Natural killer cell treated with Interleukin-12 subunit alpha and Interleukin-12 subunit beta and Interleukin-15 and Interleukin-18, amount 100 ng/mL, for 72 hours (primary cell): ENCODE measurements around the gene PLXNB1. TPM values are rescaled to one million over a fixed set of nuclear protein-coding genes. Genes with fewer than 3 reads are reported as not detected.

ENCODE experiments used
- ATAC-seq, 2 donors: fragments of 150-1000 bp; cut with Tn5 transposase in 1 of 2; sonication (Bioruptor Pico), chemical (Tn5 transposase) in 1 of 2; 2 replicates each; pipeline ENCODE4 v1.10.0; 2021
- DNase-seq: peaks from one replicate; pipeline ENCODE4 v3.0.0; 2022; ENCODE audit warnings: low spot score
- H3K27ac Mint-ChIP-seq, 2 donors: 1 replicate in 1 of 2; 2 replicates in 1 of 2; pipeline ENCODE4 v1.8.0; 2022; ENCODE audit warnings: mixed read lengths in 2 of 2, mild to moderate bottlenecking in 1 of 2, moderate library complexity in 1 of 2
- H3K27me3 Mint-ChIP-seq, 2 donors: 1 replicate in 1 of 2; 2 replicates in 1 of 2; pipeline ENCODE4 v1.8.0; 2022; ENCODE audit warnings: mixed read lengths in 2 of 2
- H3K36me3 Mint-ChIP-seq: one replicate; pipeline ENCODE4 v1.8.0; 2022; ENCODE audit warnings: mixed read lengths
- H3K4me1 Mint-ChIP-seq, 2 donors: 1 replicate in 1 of 2; 2 replicates in 1 of 2; pipeline ENCODE4 v1.8.0; 2022; ENCODE audit warnings: low read depth in 2 of 2, mixed read lengths in 2 of 2, mild to moderate bottlenecking in 1 of 2
- H3K4me3 Mint-ChIP-seq: one replicate; pipeline ENCODE4 v1.8.0; 2022; ENCODE audit warnings: mixed read lengths
- H3K9me3 Mint-ChIP-seq: 2 replicates; pipeline ENCODE4 v1.8.0; 2022; ENCODE audit warnings: mixed read lengths
- total RNA-seq, 2 donors: library from RNA; stranded (reverse); gene quantifications; one replicate each; pipeline ENCODE4 v1.2.3, GENCODE V29; 2022

Gene PLXNB1
- total RNA-seq, 2 donors from 2014 or later = 5.9 to 9.6 TPM

GRCh38 chr3:48395714-48396113 lies 34.2 kb downstream of the PLXNB1 start:
- Mint-ChIP-seq H3K36me3 (no peaks in the 10 kb centered on the region), H3K27ac (no peak overlapping the region), H3K4me1 (peaks cover 0 to under 1% of the 10 kb centered on the region in 2 donors), H3K4me3 (no peak overlapping the region), H3K27me3 (peaks cover 16 to 18% of the 10 kb centered on the region in 2 donors), H3K9me3 (no peaks in the 10 kb centered on the region)
- ATAC-seq = no peak
- DNase-seq = no peak

- Mint-ChIP-seq H3K27me3 (peaks cover 16 to 18% of the 10 kb centered on the region in 2 donors), H3K4me1 (no peaks in the 10 kb centered on the region), H3K9me3 (no peaks in the 10 kb centered on the region), H3K36me3 (no peaks in the 10 kb centered on the region), H3K4me3 (no peak overlapping the region), H3K27ac (no peak overlapping the region)
- DNase-seq = no peak
- ATAC-seq = peak in 1 of 2 donors; percentile 20
These were observed 35.5 kb downstream of the PLXNB1 start for GRCh38 chr3:48394391-48394790.

- Mint-ChIP-seq H3K36me3 (no peaks in the 10 kb centered on the region), H3K27me3 (peaks cover 21 to 62% of the 10 kb centered on the region in 2 donors), H3K4me3 (no peak overlapping the region), H3K27ac (no peak overlapping the region), H3K4me1 (no peaks in the 10 kb centered on the region), H3K9me3 (no peaks in the 10 kb centered on the region)
- ATAC-seq = no peak
- DNase-seq = no peak
These were observed 40.9 kb downstream of the PLXNB1 start for GRCh38 chr3:48388966-48389365.

GRCh38 chr3:48387634-48388033 lies 42.3 kb downstream of the PLXNB1 start:
- H3K27me3 Mint-ChIP-seq = peaks cover 25 to 69% of the 10 kb centered on the region in 2 donors
- H3K4me1 Mint-ChIP-seq = no peaks in the 10 kb centered on the region
- H3K36me3 Mint-ChIP-seq = no peaks in the 10 kb centered on the region
- DNase-seq (no peak), ATAC-seq (no peak)
- H3K27ac Mint-ChIP-seq = no peak overlapping the region
- H3K4me3 Mint-ChIP-seq = no peak overlapping the region
- no peaks in the 10 kb centered on the region for H3K9me3 Mint-ChIP-seq

GRCh38 chr3:48372862-48373435 lies 56.9 kb downstream of the PLXNB1 start:
- no peaks in the 10 kb centered on the region for H3K9me3 Mint-ChIP-seq
- DNase-seq = no peak
- no peaks in the 10 kb centered on the region for H3K4me1 Mint-ChIP-seq
- peaks cover 4 to 8% of the 10 kb centered on the region in 2 donors for H3K27me3 Mint-ChIP-seq
- H3K36me3 Mint-ChIP-seq = no peaks in the 10 kb centered on the region
- H3K27ac Mint-ChIP-seq = no peak overlapping the region
- no peak for ATAC-seq
- no peak overlapping the region for H3K4me3 Mint-ChIP-seq

- no peaks in the 10 kb centered on the region for H3K9me3 Mint-ChIP-seq
- H3K4me1 Mint-ChIP-seq = no peaks in the 10 kb centered on the region
- H3K36me3 Mint-ChIP-seq = no peaks in the 10 kb centered on the region
- no peak overlapping the region for H3K4me3 Mint-ChIP-seq
- ATAC-seq (no peak), DNase-seq (no peak)
- H3K27me3 Mint-ChIP-seq = peaks cover 0 to 5% of the 10 kb centered on the region in 2 donors
- H3K27ac Mint-ChIP-seq = no peak overlapping the region
These were observed 57.5 kb downstream of the PLXNB1 start for GRCh38 chr3:48372377-48372770.

GRCh38 chr3:48371651-48372376 lies 58.1 kb downstream of the PLXNB1 start, which contains the start of gene FBXW12:
Gene FBXW12 (plus strand): TSS chr3:48372219. CDS start chr3:48372768, 549 bp downstream.
- no peaks in the 10 kb centered on the region for H3K36me3 Mint-ChIP-seq
- ATAC-seq (no peak), DNase-seq (no peak)
- no peak within 1 kb of the TSS for H3K4me3 Mint-ChIP-seq
- H3K27me3 Mint-ChIP-seq = peaks cover 0 to 5% of the 10 kb centered on the region in 2 donors
- H3K27ac Mint-ChIP-seq = no peak within 1 kb of the TSS
- H3K4me1 Mint-ChIP-seq = no peaks in the 10 kb centered on the region
- H3K9me3 Mint-ChIP-seq = no peaks in the 10 kb centered on the region

- Mint-ChIP-seq H3K27ac (no peak overlapping the region), H3K27me3 (peaks cover 0 to 5% of the 10 kb centered on the region in 2 donors), H3K4me3 (no peak overlapping the region), H3K4me1 (no peaks in the 10 kb centered on the region), H3K9me3 (no peaks in the 10 kb centered on the region), H3K36me3 (no peaks in the 10 kb centered on the region)
- ATAC-seq = no peak
- DNase-seq = no peak
These were observed 59.6 kb downstream of the PLXNB1 start for GRCh38 chr3:48370333-48370713.

GRCh38 chr3:48369693-48370332 lies 60.1 kb downstream of the PLXNB1 start:
- H3K4me3 Mint-ChIP-seq = no peak overlapping the region
- no peak for DNase-seq
- no peak overlapping the region for H3K27ac Mint-ChIP-seq
- H3K9me3 Mint-ChIP-seq = no peaks in the 10 kb centered on the region
- ATAC-seq = no peak
- no peaks in the 10 kb centered on the region for H3K4me1 Mint-ChIP-seq
- H3K36me3 Mint-ChIP-seq = no peaks in the 10 kb centered on the region
- H3K27me3 Mint-ChIP-seq = peaks cover 0 to 6% of the 10 kb centered on the region in 2 donors

GRCh38 chr3:48367201-48367600 lies 62.7 kb downstream of the PLXNB1 start:
- peak in 1 of 2 donors; percentile 40 for ATAC-seq
- Mint-ChIP-seq H3K4me1 (no peaks in the 10 kb centered on the region), H3K4me3 (no peak overlapping the region), H3K27ac (no peak overlapping the region), H3K9me3 (no peaks in the 10 kb centered on the region), H3K27me3 (peaks cover 0 to 8% of the 10 kb centered on the region in 2 donors), H3K36me3 (no peaks in the 10 kb centered on the region)
- DNase-seq = no peak

- H3K27ac Mint-ChIP-seq = no peak overlapping the region
- no peaks in the 10 kb centered on the region for H3K4me1 Mint-ChIP-seq
- peaks cover 8% of the 10 kb centered on the region for H3K36me3 Mint-ChIP-seq
- no peaks in the 10 kb centered on the region for H3K9me3 Mint-ChIP-seq
- DNase-seq = no peak
- H3K27me3 Mint-ChIP-seq = peaks cover 10 to 17% of the 10 kb centered on the region in 2 donors
- no peak overlapping the region for H3K4me3 Mint-ChIP-seq
- no peak for ATAC-seq
These were observed 65.0 kb downstream of the PLXNB1 start for GRCh38 chr3:48364840-48365239.

GRCh38 chr3:48361928-48362327 lies 68.0 kb downstream of the PLXNB1 start:
- Mint-ChIP-seq H3K4me3 (no peak overlapping the region), H3K36me3 (peaks cover 8% of the 10 kb centered on the region), H3K27me3 (peaks cover 21 to 26% of the 10 kb centered on the region in 2 donors), H3K27ac (no peak overlapping the region), H3K9me3 (no peaks in the 10 kb centered on the region), H3K4me1 (no peaks in the 10 kb centered on the region)
- ATAC-seq (no peak), DNase-seq (no peak)

GRCh38 chr3:48356419-48356818 lies 73.5 kb downstream of the PLXNB1 start:
- no peak overlapping the region for H3K4me3 Mint-ChIP-seq
- no peak for ATAC-seq
- peaks cover 6% of the 10 kb centered on the region for H3K36me3 Mint-ChIP-seq
- H3K4me1 Mint-ChIP-seq = no peaks in the 10 kb centered on the region
- no peaks in the 10 kb centered on the region for H3K9me3 Mint-ChIP-seq
- H3K27ac Mint-ChIP-seq = no peak overlapping the region
- peaks cover 29 to 58% of the 10 kb centered on the region in 2 donors for H3K27me3 Mint-ChIP-seq
- DNase-seq = no peak

GRCh38 chr3:48353987-48354386 lies 75.9 kb downstream of the PLXNB1 start:
- no peak for DNase-seq
- Mint-ChIP-seq H3K4me1 (no peaks in the 10 kb centered on the region), H3K9me3 (no peaks in the 10 kb centered on the region), H3K27ac (no peak overlapping the region), H3K36me3 (no peaks in the 10 kb centered on the region), H3K27me3 (peaks cover 21 to 42% of the 10 kb centered on the region in 2 donors), H3K4me3 (no peak overlapping the region)
- no peak for ATAC-seq
